ENCODE measurements around the gene CDK15.

DNA sequence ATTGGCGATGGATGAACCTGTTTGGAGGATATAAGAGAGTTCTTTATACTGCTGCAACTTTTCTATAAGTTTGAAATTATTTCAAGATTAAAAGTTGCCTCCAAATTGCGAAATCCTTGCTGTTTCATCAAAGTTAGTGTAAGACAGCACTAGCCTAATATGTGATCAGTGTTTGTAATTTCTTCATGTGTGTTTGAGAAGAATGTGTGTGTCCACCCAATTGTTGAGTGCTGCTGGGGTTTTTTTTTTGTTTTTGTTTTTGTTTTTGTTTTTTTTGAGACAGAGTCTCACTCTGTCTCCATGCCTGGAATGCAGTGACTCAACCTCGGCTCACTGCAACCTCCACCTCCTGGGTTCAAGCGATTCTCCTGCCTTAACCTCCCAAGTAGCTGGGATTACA is 33.4 kb downstream of the CDK15 start:
- TF ChIP-seq, protein P1, sequence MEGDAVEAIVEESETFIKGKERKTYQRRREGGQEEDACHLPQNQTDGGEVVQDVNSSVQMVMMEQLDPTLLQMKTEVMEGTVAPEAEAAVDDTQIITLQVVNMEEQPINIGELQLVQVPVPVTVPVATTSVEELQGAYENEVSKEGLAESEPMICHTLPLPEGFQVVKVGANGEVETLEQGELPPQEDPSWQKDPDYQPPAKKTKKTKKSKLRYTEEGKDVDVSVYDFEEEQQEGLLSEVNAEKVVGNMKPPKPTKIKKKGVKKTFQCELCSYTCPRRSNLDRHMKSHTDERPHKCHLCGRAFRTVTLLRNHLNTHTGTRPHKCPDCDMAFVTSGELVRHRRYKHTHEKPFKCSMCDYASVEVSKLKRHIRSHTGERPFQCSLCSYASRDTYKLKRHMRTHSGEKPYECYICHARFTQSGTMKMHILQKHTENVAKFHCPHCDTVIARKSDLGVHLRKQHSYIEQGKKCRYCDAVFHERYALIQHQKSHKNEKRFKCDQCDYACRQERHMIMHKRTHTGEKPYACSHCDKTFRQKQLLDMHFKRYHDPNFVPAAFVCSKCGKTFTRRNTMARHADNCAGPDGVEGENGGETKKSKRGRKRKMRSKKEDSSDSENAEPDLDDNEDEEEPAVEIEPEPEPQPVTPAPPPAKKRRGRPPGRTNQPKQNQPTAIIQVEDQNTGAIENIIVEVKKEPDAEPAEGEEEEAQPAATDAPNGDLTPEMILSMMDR (IDR thresholded peaks at IDR 0.05; ENCODE audit: low read length) = no peak
- no peak for TF ChIP-seq EZH2 (IDR thresholded peaks at IDR 0.05; ENCODE audit: borderline replicate concordance, low read length)

Data from OCI-LY1 (cell line).